Neural cell (in vitro differentiated cells): ENCODE data around the gene FZD2. TPM values are rescaled to one million over a fixed set of nuclear protein-coding genes. Genes with fewer than 3 reads are reported as not detected.

Experiments used
- H2AFZ ChIP-seq: fragments of 200-600, 300-800 bp; sonication (generic), shearing (Covaris generic); 2 replicates; pipeline ENCODE4 v1.6.0; 2014; ENCODE audit warnings: low read depth, mild to moderate bottlenecking, antibody characterized with exemption, low read length, moderate library complexity
- H3F3A ChIP-seq: fragments of 200-600 bp; shearing (Covaris generic); 2 replicates; pipeline ENCODE4 v1.6.1; 2016; ENCODE audit warnings: mild to moderate bottlenecking, moderate library complexity, mixed read lengths, antibody characterized with exemption, low read length; ENCODE audit not compliant: insufficient read depth, poor library complexity, severe bottlenecking
- H3K27ac ChIP-seq: fragments of 200-600, 300-800 bp; sonication (generic), shearing (Covaris generic); 2 replicates; pipeline ENCODE4 v1.5.1; 2014; ENCODE audit warnings: mild to moderate bottlenecking, low read length, moderate library complexity
- H3K27me3 ChIP-seq: fragments of 300-800, 200-600 bp; sonication (generic), shearing (Covaris generic); 2 replicates; pipeline ENCODE4 v1.6.0; 2014; ENCODE audit warnings: mild to moderate bottlenecking, low read depth, low read length, moderate library complexity; ENCODE audit not compliant: insufficient read depth
- H3K36me3 ChIP-seq: fragments of 300-800, 200-600 bp; sonication (generic), shearing (Covaris generic); 2 replicates; pipeline ENCODE4 v1.5.1; 2014; ENCODE audit warnings: mild to moderate bottlenecking, antibody characterized with exemption, low read length, moderate library complexity; ENCODE audit not compliant: insufficient read depth
- H3K4me2 ChIP-seq: fragments of 300-800, 200-600 bp; sonication (generic), shearing (Covaris generic); 2 replicates; pipeline ENCODE4 v1.6.0; 2014; ENCODE audit warnings: mild to moderate bottlenecking, low read length
- H3K4me3 ChIP-seq: fragments of 300-800, 200-600 bp; sonication (generic), shearing (Covaris generic); 2 replicates; pipeline ENCODE4 v1.5.1; 2014; ENCODE audit warnings: mild to moderate bottlenecking, low read length, moderate library complexity
- H3K79me2 ChIP-seq: fragments of 200-600 bp; shearing (Covaris generic); replicated peaks from 2 replicates; pipeline ENCODE4 v1.6.0; 2014; ENCODE audit warnings: mild to moderate bottlenecking, low read length, moderate library complexity; ENCODE audit not compliant: insufficient read depth
- H3K9ac ChIP-seq: fragments of 300-800, 200-600 bp; sonication (generic), shearing (Covaris generic); 2 replicates; pipeline ENCODE4 v1.6.1; 2016; ENCODE audit warnings: mild to moderate bottlenecking, low read length, mixed read lengths
- H3K9me2 ChIP-seq: fragments of 200-600 bp; shearing (Covaris generic); 2 replicates; pipeline ENCODE4 v1.6.1; 2016; ENCODE audit warnings: mild to moderate bottlenecking, low read length, mixed read lengths; ENCODE audit not compliant: insufficient read depth
- H3K9me3 ChIP-seq: fragments of 200-600, 300-800 bp; sonication (generic), shearing (Covaris generic); 2 replicates; pipeline ENCODE4 v1.6.1; 2016; ENCODE audit warnings: mild to moderate bottlenecking, mixed run types, low read length, moderate library complexity, mixed read lengths
- H4K20me1 ChIP-seq: fragments of 200-600 bp; shearing (Covaris generic); 2 replicates; pipeline ENCODE4 v1.6.1; 2016; ENCODE audit warnings: mild to moderate bottlenecking, mixed run types; ENCODE audit not compliant: insufficient read depth
- CTCF ChIP-seq: fragments of 450-650 bp; IDR thresholded peaks from 2 replicates; pipeline ENCODE4 v1.5.1; 2014; ENCODE audit warnings: antibody characterized with exemption, mild to moderate bottlenecking, moderate library complexity; ENCODE audit not compliant: poor library complexity, severe bottlenecking
- EP300 ChIP-seq: fragments of 450-650 bp; conservative IDR thresholded peaks from 2 replicates; pipeline ENCODE4 v1.6.1; 2014; ENCODE audit warnings: antibody characterized with exemption, mild to moderate bottlenecking, moderate library complexity; ENCODE audit not compliant: poor library complexity, severe bottlenecking
- EZH2 ChIP-seq: fragments of 200-600, 300-800 bp; shearing (Covaris generic), sonication (generic); IDR thresholded peaks from 2 replicates; pipeline ENCODE4 v1.6.1; 2014; ENCODE audit warnings: antibody characterized with exemption, low read length, borderline replicate concordance, mild to moderate bottlenecking; ENCODE audit not compliant: insufficient read depth, poor library complexity, severe bottlenecking
- MXI1 ChIP-seq: fragments of 450-650 bp; conservative IDR thresholded peaks from 2 replicates; pipeline ENCODE4 v1.6.1; 2014; ENCODE audit warnings: antibody characterized with exemption, mild to moderate bottlenecking; ENCODE audit not compliant: poor library complexity, severe bottlenecking
- POLR2AphosphoS5 ChIP-seq: IDR thresholded peaks from 2 replicates; pipeline ENCODE4 v1.6.1; 2012
- RAD21 ChIP-seq: fragments of 450-650 bp; conservative IDR thresholded peaks from 2 replicates; pipeline ENCODE4 v1.6.1; 2014; ENCODE audit warnings: antibody characterized with exemption, mild to moderate bottlenecking, moderate library complexity
- REST ChIP-seq: IDR thresholded peaks from 2 replicates; pipeline ENCODE4 v1.6.1; 2012; ENCODE audit warnings: borderline replicate concordance
- SMC3 ChIP-seq: fragments of 450-650 bp; conservative IDR thresholded peaks from 2 replicates; pipeline ENCODE4 v1.6.1; 2014; ENCODE audit warnings: antibody characterized with exemption, mild to moderate bottlenecking, moderate library complexity; ENCODE audit not compliant: poor library complexity
- TAF1 ChIP-seq: IDR thresholded peaks from 2 replicates; pipeline ENCODE4 v1.6.1; 2012; ENCODE audit warnings: low read depth
- polyA plus RNA-seq: library from polyadenylated mRNA; depleted of rRNA; stranded (reverse); fragments of >200 nt; gene quantifications from 2 replicates; pipeline ENCODE4 v1.2.3, GENCODE V29; 2014

FZD2 gene
- polyA plus RNA-seq, 1 donor from 2014 or later: 2.5 TPM

DNA sequence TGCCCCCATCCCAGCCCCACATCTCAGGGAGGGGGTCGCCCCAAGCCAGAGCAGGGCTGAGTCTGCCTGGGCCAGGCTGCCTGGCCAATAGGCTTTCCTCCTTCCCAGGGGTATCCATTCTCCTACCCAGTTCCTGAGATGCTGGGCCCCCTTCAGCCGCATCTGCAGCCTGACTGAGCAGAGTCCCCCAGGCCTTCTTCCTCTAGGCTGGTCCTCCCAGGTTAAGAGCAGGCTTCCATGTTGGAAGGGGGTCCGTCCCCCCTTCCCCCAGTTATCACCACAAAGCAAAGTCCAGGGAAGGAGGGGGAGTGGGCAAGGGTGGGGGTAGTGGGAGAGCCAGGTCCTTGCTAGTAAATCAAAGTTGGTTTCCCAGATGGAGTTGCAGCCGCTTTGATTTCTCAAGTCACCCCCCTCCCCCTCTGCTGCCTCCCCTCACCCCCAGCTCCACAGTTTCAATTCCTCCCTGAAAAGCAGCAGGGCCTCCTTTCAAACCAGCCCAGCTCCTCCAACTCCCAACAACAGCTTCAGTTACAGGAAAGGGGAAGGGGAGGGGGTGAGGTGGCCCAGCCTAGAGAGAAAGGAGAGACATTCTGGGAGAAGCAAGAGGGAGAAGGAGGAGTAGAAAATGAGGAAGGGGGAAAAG, 9.5 kb upstream of the FZD2 start:
- TF ChIP-seq POLR2AphosphoS5: no peak
- TF ChIP-seq EZH2: no peak
- no peak for TF ChIP-seq TAF1
- no peak for TF ChIP-seq SMC3
- TF ChIP-seq EP300: no peak
- no peak for TF ChIP-seq MXI1
- no peak for TF ChIP-seq REST
- no peak for TF ChIP-seq CTCF
- no peak for TF ChIP-seq RAD21
- no peaks in the 10 kb centered on the region for H3K9me2 ChIP-seq
- H3K27ac ChIP-seq: no peak overlapping the region
- no peaks in the 10 kb centered on the region for H3F3A ChIP-seq
- H3K36me3 ChIP-seq: no peaks in the 10 kb centered on the region
- H3K9ac ChIP-seq: no peak overlapping the region
- no peak overlapping the region for H3K4me3 ChIP-seq
- H3K27me3 ChIP-seq: no peaks in the 10 kb centered on the region
- no peaks in the 10 kb centered on the region for H4K20me1 ChIP-seq
- H3K9me3 ChIP-seq: no peaks in the 10 kb centered on the region
- no peaks in the 10 kb centered on the region for H3K79me2 ChIP-seq
- no peak overlapping the region for H3K4me2 ChIP-seq
- no peak overlapping the region for H2AFZ ChIP-seq

- Histone ChIP-seq H2AFZ (no peak overlapping the region), H3K9me3 (no peaks in the 10 kb centered on the region), H3K36me3 (no peaks in the 10 kb centered on the region), H3K4me2 (no peak overlapping the region), H3F3A (no peaks in the 10 kb centered on the region), H3K27me3 (no peaks in the 10 kb centered on the region), H3K4me3 (no peak overlapping the region), H3K79me2 (no peaks in the 10 kb centered on the region), H3K27ac (no peak overlapping the region), H3K9ac (no peak overlapping the region), H3K9me2 (no peaks in the 10 kb centered on the region), H4K20me1 (no peaks in the 10 kb centered on the region)
- TF ChIP-seq RAD21: no peak
- TF ChIP-seq SMC3: no peak
- TF ChIP-seq MXI1: no peak
- no peak for TF ChIP-seq EZH2
- no peak for TF ChIP-seq TAF1
These were observed 8.7 kb upstream of the FZD2 start for GRCh38 chr17:44548376-44549230.
